Erythroblast (primary cell): ENCODE data around the gene SRR.

Experiments
- GATA1 ChIP-seq: IDR thresholded peaks from 2 replicates; pipeline ENCODE4 v1.6.1; 2011; ENCODE audit warnings: low read depth, mild to moderate bottlenecking, control low read depth, low read length, moderate library complexity
- POLR2A ChIP-seq: IDR thresholded peaks from 2 replicates; pipeline ENCODE4 v1.6.1; 2011; ENCODE audit warnings: mild to moderate bottlenecking, low read length

- TF ChIP-seq POLR2A (no peak), GATA1 (no peak)
Observed at GRCh38 chr17:2371183-2372130, 67.7 kb downstream of the SRR start.
